HEK293 (cell line): Measurements from ENCODE around the gene DDX54.
A peak's percentile ranks its signal among the peaks of the same experiment; 100 is the strongest.

ENCODE experiments used
- ZNF2 ChIP-seq: fragments of 450-650 bp; formaldehyde crosslinking; IDR thresholded peaks from 2 replicates; pipeline ENCODE4 v1.5.1; 2016; ENCODE audit warnings: missing biosample characterization, missing genetic modification characterization
- ZNF221 ChIP-seq: fragments of 450-650 bp; formaldehyde crosslinking; IDR thresholded peaks from 2 replicates; pipeline ENCODE4 v1.5.1; 2017; ENCODE audit warnings: missing biosample characterization, missing genetic modification characterization, borderline replicate concordance
- ZNF350 ChIP-seq: fragments of 450-650 bp; formaldehyde crosslinking; IDR thresholded peaks from 2 replicates; pipeline ENCODE4 v1.5.0; 2017; ENCODE audit warnings: missing biosample characterization, mild to moderate bottlenecking, missing genetic modification characterization
- ZNF571 ChIP-seq: fragments of 450-650 bp; formaldehyde crosslinking; IDR thresholded peaks from 2 replicates; pipeline ENCODE4 v1.5.0; 2017; ENCODE audit warnings: missing biosample characterization, missing genetic modification characterization
- ZNF768 ChIP-seq: fragments of 450-650 bp; formaldehyde crosslinking; IDR thresholded peaks from 2 replicates; pipeline ENCODE4 v1.5.1; 2018; ENCODE audit warnings: missing biosample characterization, mild to moderate bottlenecking, missing genetic modification characterization
- TF ChIP-seq, protein P1 (sequence below): fragments of 450-650 bp; formaldehyde crosslinking; IDR thresholded peaks from 2 replicates; pipeline ENCODE4 v1.5.1; 2016; ENCODE audit warnings: missing biosample characterization, missing genetic modification characterization

Gene DDX54

DNA sequence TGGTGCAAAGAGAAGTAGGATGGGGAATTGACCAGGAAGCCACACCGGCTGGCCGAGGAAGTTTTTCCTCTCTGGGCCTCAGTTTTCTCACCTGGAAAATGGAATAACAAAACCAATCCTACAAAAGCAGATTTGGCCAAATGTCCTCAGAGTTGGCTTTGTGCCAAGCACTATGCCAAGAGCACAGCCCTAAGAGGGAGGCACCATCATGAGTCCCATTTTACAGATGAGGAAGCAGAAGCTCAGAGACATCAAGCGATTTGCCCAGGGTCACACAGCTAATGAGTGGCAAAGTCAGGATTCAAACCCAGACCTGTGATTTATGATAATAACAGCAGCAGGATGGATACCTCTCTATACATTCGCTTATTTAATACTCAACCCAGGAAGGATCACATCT lies 77.0 kb downstream of the DDX54 start (continued):
- TF ChIP-seq ZNF350 (tag by site-specific recombination) (no peak), ZNF768 (tag by site-specific recombination) (peak; percentile 89), ZNF221 (no peak), ZNF571 (tag by site-specific recombination) (no peak), ZNF2 (tag by site-specific recombination) (no peak)
- TF ChIP-seq, protein P1, sequence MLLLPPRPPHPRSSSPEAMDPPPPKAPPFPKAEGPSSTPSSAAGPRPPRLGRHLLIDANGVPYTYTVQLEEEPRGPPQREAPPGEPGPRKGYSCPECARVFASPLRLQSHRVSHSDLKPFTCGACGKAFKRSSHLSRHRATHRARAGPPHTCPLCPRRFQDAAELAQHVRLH: 0 out of 2 replicates have a peak, but pooled peaks have one; percentile 20
